DOHH2 (cell line): ENCODE results near the gene HMGCS2.

Experiments used
- H3F3A ChIP-seq: fragments of 200-600 bp; sonication (generic), shearing (Covaris generic); 2 replicates; pipeline ENCODE4 v1.6.0; 2016; ENCODE audit warnings: antibody characterized with exemption, mild to moderate bottlenecking; ENCODE audit not compliant: control insufficient read depth, insufficient read depth
- H3K27ac ChIP-seq: fragments of 200-600 bp; sonication (generic); 2 replicates; pipeline ENCODE4 v1.5.1; 2014; ENCODE audit warnings: low read depth, mild to moderate bottlenecking, low read length, moderate library complexity
- H3K27me3 ChIP-seq: fragments of 200-600 bp; sonication (generic); 2 replicates; pipeline ENCODE4 v1.6.1; 2014; ENCODE audit warnings: mild to moderate bottlenecking, low read length, mixed read lengths; ENCODE audit not compliant: control insufficient read depth
- H3K36me3 ChIP-seq: fragments of 200-600 bp; sonication (generic); 2 replicates; pipeline ENCODE4 v1.6.1; 2014; ENCODE audit warnings: mild to moderate bottlenecking, low read length, moderate library complexity, mixed read lengths; ENCODE audit not compliant: control insufficient read depth
- H3K4me1 ChIP-seq: fragments of 200-600 bp; sonication (generic); 2 replicates; pipeline ENCODE4 v1.6.1; 2014; ENCODE audit warnings: mild to moderate bottlenecking, low read length, mixed read lengths; ENCODE audit not compliant: control insufficient read depth
- H3K4me2 ChIP-seq: fragments of 200-600 bp; sonication (generic); 2 replicates; pipeline ENCODE4 v1.6.0; 2014; ENCODE audit warnings: mild to moderate bottlenecking, low read length, moderate library complexity
- H3K4me3 ChIP-seq: fragments of 200-600 bp; sonication (generic); 2 replicates; pipeline ENCODE4 v1.5.1; 2014; ENCODE audit warnings: mild to moderate bottlenecking, low read length, mixed read lengths
- H3K79me2 ChIP-seq: fragments of 200-600 bp; sonication (generic); 2 replicates; pipeline ENCODE4 v1.6.1; 2014; ENCODE audit warnings: mild to moderate bottlenecking, low read length, mixed read lengths; ENCODE audit not compliant: control insufficient read depth
- H3K9me2 ChIP-seq: fragments of 200-600 bp; sonication (generic); replicated peaks from 2 replicates; pipeline ENCODE4 v1.6.1; 2014; ENCODE audit warnings: mild to moderate bottlenecking, low read length, mixed read lengths; ENCODE audit not compliant: control insufficient read depth
- H3K9me3 ChIP-seq: fragments of 200-600 bp; sonication (generic); 2 replicates; pipeline ENCODE4 v1.6.1; 2014; ENCODE audit warnings: antibody characterized with exemption, low read length, mixed read lengths; ENCODE audit not compliant: control insufficient read depth, insufficient read depth
- H4K20me1 ChIP-seq: fragments of 200-600 bp; sonication (generic); 2 replicates; pipeline ENCODE4 v1.6.0; 2014; ENCODE audit warnings: low read depth, mild to moderate bottlenecking, antibody characterized with exemption, low read length, moderate library complexity; ENCODE audit not compliant: control insufficient read depth, insufficient read depth
- CTCF ChIP-seq: fragments of 200-600 bp; sonication (generic); IDR thresholded peaks from one replicate; pipeline ENCODE4 v1.5.1; 2014; ENCODE audit warnings: antibody characterized with exemption, mild to moderate bottlenecking, low read depth, low read length; ENCODE audit not compliant: poor library complexity, severe bottlenecking
- EZH2phosphoT487 ChIP-seq: fragments of 200-600 bp; sonication (generic); IDR thresholded peaks from 2 replicates; pipeline ENCODE4 v1.6.1; 2017; ENCODE audit warnings: borderline replicate concordance, mild to moderate bottlenecking, antibody characterized with exemption, low read length, moderate library complexity, mixed read lengths

HMGCS2 gene

GRCh38 chr1:119703666-119704450, 64.8 kb downstream of the HMGCS2 start:
- no peak overlapping the region for H3K4me2 ChIP-seq
- no peaks in the 10 kb centered on the region for H3K36me3 ChIP-seq
- no peaks in the 10 kb centered on the region for H4K20me1 ChIP-seq
- no peak overlapping the region for H3K27ac ChIP-seq
- H3K9me2 ChIP-seq: no peaks in the 10 kb centered on the region
- H3K79me2 ChIP-seq: no peaks in the 10 kb centered on the region
- no peaks in the 10 kb centered on the region for H3F3A ChIP-seq
- peaks cover 18% of the 10 kb centered on the region for H3K9me3 ChIP-seq
- H3K4me1 ChIP-seq: no peaks in the 10 kb centered on the region
- H3K27me3 ChIP-seq: 0 out of 2 replicates have a peak, but pooled peaks cover 3% of the 10 kb centered on the region
- H3K4me3 ChIP-seq: no peak overlapping the region
- TF ChIP-seq EZH2phosphoT487 (no peak), CTCF (no peak)

GRCh38 chr1:119702384-119702783, 66.3 kb downstream of the HMGCS2 start:
- Histone ChIP-seq H4K20me1 (no peaks in the 10 kb centered on the region), H3K79me2 (no peaks in the 10 kb centered on the region), H3K27ac (no peak overlapping the region), H3K9me3 (peaks cover 18% of the 10 kb centered on the region), H3K4me3 (no peak overlapping the region), H3K36me3 (no peaks in the 10 kb centered on the region), H3K4me1 (no peaks in the 10 kb centered on the region), H3F3A (no peaks in the 10 kb centered on the region), H3K27me3 (no peaks in the 10 kb centered on the region), H3K4me2 (no peak overlapping the region), H3K9me2 (no peaks in the 10 kb centered on the region)
- TF ChIP-seq CTCF (no peak), EZH2phosphoT487 (no peak)

- Histone ChIP-seq H3F3A (no peaks in the 10 kb centered on the region), H3K79me2 (no peaks in the 10 kb centered on the region), H4K20me1 (no peaks in the 10 kb centered on the region), H3K36me3 (no peaks in the 10 kb centered on the region), H3K4me2 (no peak overlapping the region), H3K9me3 (peaks cover 18% of the 10 kb centered on the region), H3K27ac (no peak overlapping the region), H3K4me1 (no peaks in the 10 kb centered on the region), H3K4me3 (no peak overlapping the region), H3K9me2 (no peaks in the 10 kb centered on the region), H3K27me3 (no peaks in the 10 kb centered on the region)
- no peak for TF ChIP-seq EZH2phosphoT487
- no peak for TF ChIP-seq CTCF
Measured at GRCh38 chr1:119701659-119702058, 67.0 kb downstream of the HMGCS2 start.
